CD14-positive monocyte (primary cell): ENCODE measurements around the gene TMEM158. TPM values are rescaled to one million over a fixed set of nuclear protein-coding genes. Genes with fewer than 3 reads are reported as not detected.

ENCODE experiments used
- DNase-seq, 3 donors: peaks; one replicate each; pipeline ENCODE4 v3.0.0-alpha.2; 2011 to 2022
- H2AFZ ChIP-seq: 2 replicates; pipeline ENCODE4 v1.6.0; 2012; ENCODE audit warnings: mild to moderate bottlenecking, low read depth, low read length, inconsistent platforms; ENCODE audit not compliant: insufficient read depth, poor library complexity, severe bottlenecking
- H3K27ac ChIP-seq, 2 donors: 1 replicate in 1 of 2; 2 replicates in 1 of 2; pipeline ENCODE4 v1.5.1; 2012 to 2013; ENCODE audit warnings: low read length in 2 of 2, control low read depth in 1 of 2, inconsistent platforms in 1 of 2, low read depth in 1 of 2, mild to moderate bottlenecking in 1 of 2
- H3K27me3 ChIP-seq, 2 donors: one replicate each; pipeline versions ENCODE4 v1.6.0 to v1.6.1; 2011 to 2013; ENCODE audit warnings: low read length in 2 of 2; ENCODE audit not compliant: control insufficient read depth in 2 of 2, insufficient read depth in 2 of 2
- H3K36me3 ChIP-seq, 2 donors: replicated peaks in 1 of 2; 1 replicate in 1 of 2; 2 replicates in 1 of 2; pipeline versions ENCODE4 v1.5.1 to v1.6.1; 2012 to 2013; ENCODE audit warnings: low read length in 2 of 2, control low read depth in 1 of 2, inconsistent platforms in 1 of 2, mild to moderate bottlenecking in 1 of 2; ENCODE audit not compliant: insufficient read depth in 2 of 2, control insufficient read depth in 1 of 2
- H3K4me1 ChIP-seq, 2 donors: 1 replicate in 1 of 2; 2 replicates in 1 of 2; pipeline versions ENCODE4 v1.5.1 to v1.6.1; 2012 to 2013; ENCODE audit warnings: low read length in 2 of 2, control low read depth in 1 of 2, inconsistent platforms in 1 of 2, mild to moderate bottlenecking in 1 of 2, moderate library complexity in 1 of 2; ENCODE audit not compliant: insufficient read depth in 2 of 2, control insufficient read depth in 1 of 2
- H3K4me2 ChIP-seq: replicated peaks from 2 replicates; pipeline ENCODE3; 2012; ENCODE audit warnings: low read length, moderate library complexity, mild to moderate bottlenecking; ENCODE audit not compliant: poor library complexity, severe bottlenecking; ENCODE audit errors: extremely low read depth
- H3K4me3 ChIP-seq, 3 experiments: fragments of 200-600 bp in 1 of 3; sonication (generic) in 1 of 3; replicated peaks in 1 of 3; 1 replicate in 2 of 3; 2 replicates in 1 of 3; pipeline ENCODE4 v1.5.1; 2011 to 2013; ENCODE audit warnings: low read length in 3 of 3, mild to moderate bottlenecking in 3 of 3, control low read depth in 2 of 3, low read depth in 2 of 3, inconsistent platforms in 1 of 3, moderate library complexity in 1 of 3
- H3K79me2 ChIP-seq: 2 replicates; pipeline ENCODE4 v1.6.0; 2012; ENCODE audit warnings: mild to moderate bottlenecking, control low read depth, inconsistent platforms, low read length, moderate library complexity; ENCODE audit not compliant: insufficient read depth
- H3K9ac ChIP-seq: 2 replicates; pipeline ENCODE4 v1.6.0; 2017; ENCODE audit warnings: low read length, mild to moderate bottlenecking; ENCODE audit not compliant: insufficient read depth, poor library complexity, severe bottlenecking
- H3K9me3 ChIP-seq, 2 donors: replicated peaks in 1 of 2; 1 replicate in 1 of 2; 2 replicates in 1 of 2; pipeline versions ENCODE4 v1.5.1 to v1.6.1; 2012 to 2013; ENCODE audit warnings: low read length in 2 of 2, control low read depth in 1 of 2; ENCODE audit not compliant: control insufficient read depth in 1 of 2, insufficient read depth in 1 of 2
- H4K20me1 ChIP-seq: 2 replicates; pipeline ENCODE4 v1.6.0; 2012; ENCODE audit warnings: mild to moderate bottlenecking, low read length, control low read depth, moderate library complexity; ENCODE audit not compliant: insufficient read depth
- H3K27ac Mint-ChIP-seq, 7 donors: one replicate each; pipeline ENCODE4 v1.8.0; 2020; ENCODE audit warnings: mild to moderate bottlenecking in 7 of 7, mixed read lengths in 7 of 7, moderate library complexity in 6 of 7, inconsistent platforms in 2 of 7
- H3K27me3 Mint-ChIP-seq, 3 donors: one replicate each; pipeline ENCODE4 v1.8.0; 2021 to 2022; ENCODE audit warnings: low read depth in 3 of 3, mild to moderate bottlenecking in 3 of 3, mixed read lengths in 3 of 3, moderate library complexity in 3 of 3, inconsistent platforms in 1 of 3
- H3K36me3 Mint-ChIP-seq, 2 donors: one replicate each; pipeline ENCODE4 v1.8.0; 2020; ENCODE audit warnings: mixed read lengths in 2 of 2, inconsistent platforms in 1 of 2, mild to moderate bottlenecking in 1 of 2
- H3K4me1 Mint-ChIP-seq: one replicate; pipeline ENCODE4 v1.8.0; 2020; ENCODE audit warnings: mild to moderate bottlenecking, mixed read lengths
- H3K4me3 Mint-ChIP-seq, 2 donors: one replicate each; pipeline ENCODE4 v1.8.0; 2020; ENCODE audit warnings: mild to moderate bottlenecking in 2 of 2, mixed read lengths in 2 of 2, moderate library complexity in 1 of 2
- H3K9me3 Mint-ChIP-seq, 7 donors: one replicate each; pipeline ENCODE4 v1.8.0; 2020 to 2022; ENCODE audit warnings: mixed read lengths in 7 of 7, mild to moderate bottlenecking in 6 of 7, moderate library complexity in 6 of 7, inconsistent platforms in 2 of 7
- WGBS: methylation state at CpG from one replicate; pipeline ENCODE4 v1.1.5; 2013; ENCODE audit warnings: missing lambda C conversion rate; ENCODE audit not compliant: insufficient coverage; 5-methylcytosine and 5-hydroxymethylcytosine counted together
- intact Hi-C, 2 donors: fragments of 100-400 bp; cut with micrococcal nuclease; formaldehyde crosslinking; loops; one replicate each; pipeline versions ENCODE4 v1.15.0 to v1.15.1; 2023
- polyA plus RNA-seq, 3 donors: library from polyadenylated mRNA; depleted of rRNA in 1 of 3; unstranded in 2 of 3; stranded (reverse) in 1 of 3; fragments of 300-500 nt in 2 of 3; fragments of >200 nt in 1 of 3; fragmentation: Illumina TruSeq in 2 of 3; gene quantifications; 1 replicate in 2 of 3; 2 replicates in 1 of 3; pipeline ENCODE4 v1.2.3, GENCODE V29; 2012 to 2021
- TF ChIP-seq, protein P1 (sequence below): fragments of 200-600 bp; IDR thresholded peaks from one replicate; pipeline ENCODE4 v1.8.0; 2022; ENCODE audit warnings: antibody characterized with exemption, mild to moderate bottlenecking

Gene TMEM158
- polyA plus RNA-seq, 3 donors = 0.19 to 0.88 TPM; not detected in 1

DNA sequence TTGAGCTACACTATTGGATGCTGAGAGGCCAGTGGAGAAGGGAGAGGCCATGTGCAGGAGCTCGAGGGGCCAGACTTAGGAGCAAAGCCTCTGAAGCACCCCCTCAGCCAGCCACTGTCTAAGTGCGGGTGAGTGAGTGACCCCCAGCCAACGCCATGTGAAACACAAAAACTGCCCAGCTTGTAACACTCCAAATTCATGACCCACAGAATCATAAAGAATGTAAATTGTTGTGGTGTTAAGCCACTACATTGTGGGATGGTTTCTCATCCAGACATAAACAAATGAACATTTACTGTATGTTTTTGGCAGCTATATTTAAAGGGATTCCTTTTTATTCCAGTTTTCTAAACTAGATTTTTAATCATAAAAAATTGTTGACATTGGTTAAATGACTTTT is 27.2 kb upstream of the TMEM158 start:
- intact Hi-C loops = no loop called here
- no peak overlapping the region for H3K27ac ChIP-seq
- no peak for DNase-seq
- H3K27me3 ChIP-seq = no peaks in the 10 kb centered on the region
- peaks cover 26 to 27% of the 10 kb centered on the region in 2 donors for H3K4me1 ChIP-seq
- no peaks in the 10 kb centered on the region for H3K79me2 ChIP-seq
- peaks cover 0 to 1% (median 0%) of the 10 kb centered on the region in 3 donors for H3K27me3 Mint-ChIP-seq
- H4K20me1 ChIP-seq = no peaks in the 10 kb centered on the region
- H2AFZ ChIP-seq = no peak overlapping the region
- no peak overlapping the region for H3K4me2 ChIP-seq
- H3K4me1 Mint-ChIP-seq = peaks cover 25% of the 10 kb centered on the region
- TF ChIP-seq, protein P1, sequence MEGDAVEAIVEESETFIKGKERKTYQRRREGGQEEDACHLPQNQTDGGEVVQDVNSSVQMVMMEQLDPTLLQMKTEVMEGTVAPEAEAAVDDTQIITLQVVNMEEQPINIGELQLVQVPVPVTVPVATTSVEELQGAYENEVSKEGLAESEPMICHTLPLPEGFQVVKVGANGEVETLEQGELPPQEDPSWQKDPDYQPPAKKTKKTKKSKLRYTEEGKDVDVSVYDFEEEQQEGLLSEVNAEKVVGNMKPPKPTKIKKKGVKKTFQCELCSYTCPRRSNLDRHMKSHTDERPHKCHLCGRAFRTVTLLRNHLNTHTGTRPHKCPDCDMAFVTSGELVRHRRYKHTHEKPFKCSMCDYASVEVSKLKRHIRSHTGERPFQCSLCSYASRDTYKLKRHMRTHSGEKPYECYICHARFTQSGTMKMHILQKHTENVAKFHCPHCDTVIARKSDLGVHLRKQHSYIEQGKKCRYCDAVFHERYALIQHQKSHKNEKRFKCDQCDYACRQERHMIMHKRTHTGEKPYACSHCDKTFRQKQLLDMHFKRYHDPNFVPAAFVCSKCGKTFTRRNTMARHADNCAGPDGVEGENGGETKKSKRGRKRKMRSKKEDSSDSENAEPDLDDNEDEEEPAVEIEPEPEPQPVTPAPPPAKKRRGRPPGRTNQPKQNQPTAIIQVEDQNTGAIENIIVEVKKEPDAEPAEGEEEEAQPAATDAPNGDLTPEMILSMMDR = no peak
- no peaks in the 10 kb centered on the region for H3K9me3 ChIP-seq
- no peak overlapping the region for H3K4me3 ChIP-seq
- H3K9me3 Mint-ChIP-seq = no peaks in the 10 kb centered on the region
- no peak overlapping the region for H3K9ac ChIP-seq
- WGBS = 100% methylated on average over 1 of the region's 3 CpGs
- no peaks in the 10 kb centered on the region for H3K36me3 ChIP-seq
- no peak overlapping the region for H3K4me3 Mint-ChIP-seq
- peak overlapping the region in 1 of 7 donors; percentile 76 for H3K27ac Mint-ChIP-seq
- H3K36me3 Mint-ChIP-seq = no peaks in the 10 kb centered on the region

DNA sequence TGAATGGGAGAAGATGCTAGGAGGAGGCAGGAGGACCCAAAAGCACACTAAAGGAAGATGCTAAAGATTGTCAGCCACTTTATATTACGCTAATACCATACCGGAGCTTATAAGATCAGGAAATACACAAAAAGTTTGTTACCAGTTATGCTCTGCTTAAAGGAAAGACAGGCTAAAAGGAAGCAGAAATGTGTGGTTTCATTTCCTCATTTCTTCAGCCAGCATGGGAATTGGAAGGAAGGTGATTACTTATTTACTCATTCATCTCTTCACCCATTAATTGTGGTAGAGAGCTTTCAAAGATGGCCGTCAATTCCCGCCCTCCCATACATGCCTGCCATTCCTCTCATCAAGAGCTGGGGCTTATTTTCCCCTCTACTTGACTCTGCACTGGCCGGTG is 26.7 kb upstream of the TMEM158 start:
- H3K4me1 ChIP-seq = peaks cover 21 to 22% of the 10 kb centered on the region in 2 donors
- peak overlapping the region; percentile 22 for H3K4me2 ChIP-seq
- no peaks in the 10 kb centered on the region for H3K36me3 ChIP-seq
- H3K27ac Mint-ChIP-seq = peak overlapping the region in 5 of 7 donors; percentile 13 to 82 (median 43)
- H3K79me2 ChIP-seq = no peaks in the 10 kb centered on the region
- TF ChIP-seq, protein P1 = no peak
- H3K9me3 ChIP-seq = no peaks in the 10 kb centered on the region
- peaks cover 0 to 1% (median 0%) of the 10 kb centered on the region in 3 donors for H3K27me3 Mint-ChIP-seq
- no peak overlapping the region for H2AFZ ChIP-seq
- H3K9ac ChIP-seq = no peak overlapping the region
- H3K27me3 ChIP-seq = no peaks in the 10 kb centered on the region
- no peaks in the 10 kb centered on the region for H4K20me1 ChIP-seq
- H3K27ac ChIP-seq = peak overlapping the region in 1 of 2 donors; percentile 17
- H3K36me3 Mint-ChIP-seq = no peaks in the 10 kb centered on the region
- H3K4me3 ChIP-seq = no peak overlapping the region
- no CpG with 5 or more reads among the region's 5 CpGs for WGBS
- H3K4me3 Mint-ChIP-seq = peak overlapping the region in 1 of 2 donors; percentile 65
- DNase-seq = peak; percentile 50 to 74 (median 66)
- H3K9me3 Mint-ChIP-seq = no peaks in the 10 kb centered on the region
- intact Hi-C loops = no loop called here
- H3K4me1 Mint-ChIP-seq = peaks cover 22% of the 10 kb centered on the region
